Prostate gland (tissue), 2 donors: ENCODE measurements around the gene PPL.

Experiments used
- POLR2A ChIP-seq: fragments of 450-650 bp; IDR thresholded peaks from one replicate; pipeline ENCODE4 v1.6.1; 2016; ENCODE audit warnings: antibody characterized with exemption, mild to moderate bottlenecking
- TF ChIP-seq, protein P1 (sequence below), 4 experiments: fragments of 200-600 bp in 2 of 4; fragments of 450-650 bp in 2 of 4; sonication (generic) in 2 of 4; IDR thresholded peaks; 1 replicate in 3 of 4; 2 replicates in 1 of 4; pipeline ENCODE4 v1.5.1; 2016 to 2019; ENCODE audit warnings: antibody characterized with exemption in 4 of 4, mild to moderate bottlenecking in 2 of 4, moderate library complexity in 2 of 4

DNA sequence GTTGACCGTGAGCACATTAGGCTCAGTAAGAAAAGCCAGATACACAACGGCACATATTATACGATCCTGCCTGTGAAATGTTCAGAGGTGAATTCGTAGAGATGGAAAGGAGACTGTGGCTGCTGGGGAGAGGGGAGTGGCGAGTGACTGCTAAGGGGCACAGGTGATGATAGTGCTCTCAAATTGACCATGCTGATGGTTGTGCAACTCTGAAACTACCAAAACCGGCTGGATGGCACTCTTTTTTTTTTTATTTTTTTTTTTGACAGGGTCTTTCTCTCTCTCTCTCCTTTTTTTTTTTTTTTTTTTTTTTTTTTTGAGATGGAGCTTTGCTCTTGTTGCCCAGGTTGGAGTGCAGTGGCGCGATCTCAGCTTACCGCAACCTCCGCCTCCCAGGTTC is 13.0 kb upstream of the PPL start:
- no peak for TF ChIP-seq POLR2A
- TF ChIP-seq, protein P1, sequence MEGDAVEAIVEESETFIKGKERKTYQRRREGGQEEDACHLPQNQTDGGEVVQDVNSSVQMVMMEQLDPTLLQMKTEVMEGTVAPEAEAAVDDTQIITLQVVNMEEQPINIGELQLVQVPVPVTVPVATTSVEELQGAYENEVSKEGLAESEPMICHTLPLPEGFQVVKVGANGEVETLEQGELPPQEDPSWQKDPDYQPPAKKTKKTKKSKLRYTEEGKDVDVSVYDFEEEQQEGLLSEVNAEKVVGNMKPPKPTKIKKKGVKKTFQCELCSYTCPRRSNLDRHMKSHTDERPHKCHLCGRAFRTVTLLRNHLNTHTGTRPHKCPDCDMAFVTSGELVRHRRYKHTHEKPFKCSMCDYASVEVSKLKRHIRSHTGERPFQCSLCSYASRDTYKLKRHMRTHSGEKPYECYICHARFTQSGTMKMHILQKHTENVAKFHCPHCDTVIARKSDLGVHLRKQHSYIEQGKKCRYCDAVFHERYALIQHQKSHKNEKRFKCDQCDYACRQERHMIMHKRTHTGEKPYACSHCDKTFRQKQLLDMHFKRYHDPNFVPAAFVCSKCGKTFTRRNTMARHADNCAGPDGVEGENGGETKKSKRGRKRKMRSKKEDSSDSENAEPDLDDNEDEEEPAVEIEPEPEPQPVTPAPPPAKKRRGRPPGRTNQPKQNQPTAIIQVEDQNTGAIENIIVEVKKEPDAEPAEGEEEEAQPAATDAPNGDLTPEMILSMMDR (IDR thresholded peaks at IDR 0.05): no peak
